Measurements from ENCODE around the gene FLG.

GRCh38 chr1:152344438-152344837 is 19.4 kb upstream of the FLG start:
- no peak for TF ChIP-seq POLR2AphosphoS5 (IDR thresholded peaks at IDR 0.05; ENCODE audit: insufficient read depth in 1 of 2, low read depth in 1 of 2)
- no peak for TF ChIP-seq CTCF (IDR thresholded peaks at IDR 0.05)
- TF ChIP-seq POLR2A (IDR thresholded peaks at IDR 0.05) = no peak

Data from vagina (tissue), 2 donors.